Measurements from ENCODE around the gene MRPL34. TPM values are rescaled to one million over a fixed set of nuclear protein-coding genes. Genes with fewer than 3 reads are reported as not detected.

MRPL34 gene
- total and polyA plus RNA-seq, 4 donors, result 22.3 to 137 (median 93.4) TPM

DNA sequence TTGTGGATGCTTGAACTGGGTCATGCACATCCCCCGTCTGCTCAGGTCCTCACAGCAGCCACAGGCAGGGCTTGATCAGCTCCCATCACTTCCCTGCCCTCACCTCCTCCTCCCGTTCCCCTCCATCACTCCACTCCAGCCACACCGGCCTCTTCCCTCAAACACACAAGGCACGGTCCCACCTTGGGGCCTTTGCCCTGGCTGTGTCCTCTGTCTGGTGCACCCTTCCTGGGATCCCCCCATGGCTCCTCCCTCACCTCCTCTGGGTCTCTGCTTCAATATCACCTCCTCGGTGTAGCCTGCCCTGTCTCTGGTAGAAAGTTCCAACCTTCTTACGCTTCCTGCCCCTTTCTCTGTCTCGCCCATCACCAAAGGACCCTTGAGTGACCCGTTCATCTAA, 47.7 kb downstream of the MRPL34 start:
- Histone ChIP-seq H3K27ac (ENCODE audit: low read depth in 1 of 2, low read length in 1 of 2) (no peak overlapping the region), H3K4me3 (no peak overlapping the region), H3K36me3 (ENCODE audit: control insufficient read depth in 4 of 4, insufficient read depth in 4 of 4, low read length in 4 of 4) (no peaks in the 10 kb centered on the region), H3K4me1 (ENCODE audit: control insufficient read depth in 5 of 5, insufficient read depth in 5 of 5, low read length in 5 of 5) (peaks cover 0 to 21% (median 0%) of the 10 kb centered on the region in 5 donors), H3K27me3 (ENCODE audit: control insufficient read depth in 3 of 3, insufficient read depth in 3 of 3, low read length in 2 of 3) (peaks cover 0 to 4% (median 0%) of the 10 kb centered on the region in 3 donors), H3K9me3 (ENCODE audit: control insufficient read depth in 4 of 4, insufficient read depth in 3 of 4, low read length in 3 of 4) (no peaks in the 10 kb centered on the region), H3K9ac (ENCODE audit: insufficient read depth in 1 of 2, low read length in 2 of 2) (no peak overlapping the region)
- DNase-seq, result no peak
- TF ChIP-seq, protein P1, sequence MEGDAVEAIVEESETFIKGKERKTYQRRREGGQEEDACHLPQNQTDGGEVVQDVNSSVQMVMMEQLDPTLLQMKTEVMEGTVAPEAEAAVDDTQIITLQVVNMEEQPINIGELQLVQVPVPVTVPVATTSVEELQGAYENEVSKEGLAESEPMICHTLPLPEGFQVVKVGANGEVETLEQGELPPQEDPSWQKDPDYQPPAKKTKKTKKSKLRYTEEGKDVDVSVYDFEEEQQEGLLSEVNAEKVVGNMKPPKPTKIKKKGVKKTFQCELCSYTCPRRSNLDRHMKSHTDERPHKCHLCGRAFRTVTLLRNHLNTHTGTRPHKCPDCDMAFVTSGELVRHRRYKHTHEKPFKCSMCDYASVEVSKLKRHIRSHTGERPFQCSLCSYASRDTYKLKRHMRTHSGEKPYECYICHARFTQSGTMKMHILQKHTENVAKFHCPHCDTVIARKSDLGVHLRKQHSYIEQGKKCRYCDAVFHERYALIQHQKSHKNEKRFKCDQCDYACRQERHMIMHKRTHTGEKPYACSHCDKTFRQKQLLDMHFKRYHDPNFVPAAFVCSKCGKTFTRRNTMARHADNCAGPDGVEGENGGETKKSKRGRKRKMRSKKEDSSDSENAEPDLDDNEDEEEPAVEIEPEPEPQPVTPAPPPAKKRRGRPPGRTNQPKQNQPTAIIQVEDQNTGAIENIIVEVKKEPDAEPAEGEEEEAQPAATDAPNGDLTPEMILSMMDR (IDR thresholded peaks at IDR 0.05; ENCODE audit: control extremely low read depth, extremely low read depth), result no peak
- no peak for ATAC-seq (ENCODE audit: insufficient read depth, low FRiP score)
- 79 to 91% methylated on average over 8 of the region's 8 CpGs for WGBS, 2 donors

Other genes starting within 250 kb of the MRPL34 start
- gene HAUS8, start 230.4 kb upstream of the MRPL34 start, total RNA-seq, result 1 to 10 TPM; 8.4 to 8.5 TPM
- gene HAUS8, start 230.4 kb upstream of the MRPL34 start, polyA plus RNA-seq, result 10 to 100 TPM in 1 of 2 donors, 1 to 10 TPM in 1; 6.1 to 13.8 TPM
- gene MYO9B, start 230.1 kb upstream of the MRPL34 start, total RNA-seq, result 100 to 1,000 TPM in 1 of 2 donors, 10 to 100 TPM in 1; 44.3 to 121 TPM
- 10 to 100 TPM; 95.2 to 99.2 TPM for gene MYO9B, start 230.1 kb upstream of the MRPL34 start, polyA plus RNA-seq
- gene USE1, start 90.5 kb upstream of the MRPL34 start, total RNA-seq, result 10 to 100 TPM; 22.0 to 33.5 TPM
- 10 to 100 TPM; 36.2 to 60.1 TPM for gene USE1, start 90.5 kb upstream of the MRPL34 start, polyA plus RNA-seq
- gene OCEL1, start 79.6 kb upstream of the MRPL34 start, total RNA-seq, result 10 to 100 TPM in 1 of 2 donors, 1 to 10 TPM in 1; 9.1 to 39.5 TPM
- 10 to 100 TPM; 19.4 to 31.1 TPM for gene OCEL1, start 79.6 kb upstream of the MRPL34 start, polyA plus RNA-seq
- 10 to 100 TPM; 26.1 to 65.5 TPM for gene NR2F6, start 60.0 kb upstream of the MRPL34 start, total RNA-seq
- 10 to 100 TPM; 26.8 to 28.0 TPM for gene NR2F6, start 60.0 kb upstream of the MRPL34 start, polyA plus RNA-seq
- gene USHBP1, start 41.1 kb upstream of the MRPL34 start, total RNA-seq, result 10 to 100 TPM; 11.8 to 12.3 TPM
- gene USHBP1, start 41.1 kb upstream of the MRPL34 start, polyA plus RNA-seq, result 10 to 100 TPM in 1 of 2 donors, 1 to 10 TPM in 1; 6.2 to 11.4 TPM
- 10 to 100 TPM; 52.4 to 75.1 TPM for gene BABAM1, start 38.4 kb upstream of the MRPL34 start, total RNA-seq
- gene BABAM1, start 38.4 kb upstream of the MRPL34 start, polyA plus RNA-seq, result 10 to 100 TPM; 61.8 to 65.1 TPM
- gene ANKLE1, start 24.0 kb upstream of the MRPL34 start, total RNA-seq, result 1 to 10 TPM in 1 of 2 donors, under 1 TPM in 1; 0.95 to 1.6 TPM
- 1 to 10 TPM in 1 of 2 donors, under 1 TPM in 1; 0.43 to 1.1 TPM for gene ANKLE1, start 24.0 kb upstream of the MRPL34 start, polyA plus RNA-seq
- gene ABHD8, start 2.4 kb upstream of the MRPL34 start, total RNA-seq, result 10 to 100 TPM; 12.8 to 23.0 TPM
- gene ABHD8, start 2.4 kb upstream of the MRPL34 start, polyA plus RNA-seq, result 10 to 100 TPM; 14.9 to 15.4 TPM
- 10 to 100 TPM; 16.1 to 40.7 TPM for gene DDA1, start 3.7 kb downstream of the MRPL34 start, total RNA-seq
- gene DDA1, start 3.7 kb downstream of the MRPL34 start, polyA plus RNA-seq, result 10 to 100 TPM; 60.2 to 66.5 TPM
- gene ANO8, start 29.0 kb downstream of the MRPL34 start, total RNA-seq, result 10 to 100 TPM in 1 of 2 donors, 1 to 10 TPM in 1; 7.1 to 22.5 TPM
- gene ANO8, start 29.0 kb downstream of the MRPL34 start, polyA plus RNA-seq, result 1 to 10 TPM; 7.1 to 8.8 TPM
- 10 to 100 TPM; 22.2 to 24.1 TPM for gene GTPBP3, start 31.7 kb downstream of the MRPL34 start, total RNA-seq
- 10 to 100 TPM; 13.3 to 14.2 TPM for gene GTPBP3, start 31.7 kb downstream of the MRPL34 start, polyA plus RNA-seq
- gene PLVAP, start 71.5 kb downstream of the MRPL34 start, total RNA-seq, result 10 to 100 TPM in 1 of 2 donors, 1 to 10 TPM in 1; 6.4 to 29.1 TPM
- gene PLVAP, start 71.5 kb downstream of the MRPL34 start, polyA plus RNA-seq, result 10 to 100 TPM; 22.6 to 55.0 TPM
- under 1 TPM in 1 of 2 donors, not detected in 1; 0.74 TPM for gene CCDC194, start 88.3 kb downstream of the MRPL34 start, total RNA-seq
- under 1 TPM; 0.13 to 0.37 TPM for gene CCDC194, start 88.3 kb downstream of the MRPL34 start, polyA plus RNA-seq
- gene BST2, start 99.8 kb downstream of the MRPL34 start, total RNA-seq, result 10 to 100 TPM; 49.8 to 71.3 TPM
- 100 to 1,000 TPM in 1 of 2 donors, 10 to 100 TPM in 1; 48.2 to 179 TPM for gene BST2, start 99.8 kb downstream of the MRPL34 start, polyA plus RNA-seq
- 10 to 100 TPM; 28.5 to 66.9 TPM for gene MVB12A, start 114.2 kb downstream of the MRPL34 start, total RNA-seq
- gene MVB12A, start 114.2 kb downstream of the MRPL34 start, polyA plus RNA-seq, result 10 to 100 TPM; 59.6 to 62.1 TPM
- gene TMEM221, start 142.8 kb downstream of the MRPL34 start, total RNA-seq, result under 1 TPM; 0.12 to 0.57 TPM
- under 1 TPM; 0.06 to 0.08 TPM for gene TMEM221, start 142.8 kb downstream of the MRPL34 start, polyA plus RNA-seq
- gene NXNL1, start 155.1 kb downstream of the MRPL34 start, total RNA-seq, result not detected
- gene NXNL1, start 155.1 kb downstream of the MRPL34 start, polyA plus RNA-seq, result not detected
- gene SLC27A1, start 164.7 kb downstream of the MRPL34 start, total RNA-seq, result 10 to 100 TPM; 25.4 to 26.9 TPM
- gene SLC27A1, start 164.7 kb downstream of the MRPL34 start, polyA plus RNA-seq, result 10 to 100 TPM; 12.2 to 15.8 TPM
- gene PGLS, start 205.8 kb downstream of the MRPL34 start, total RNA-seq, result 100 to 1,000 TPM in 1 of 2 donors, 10 to 100 TPM in 1; 63.2 to 109 TPM
- 100 to 1,000 TPM; 107 to 122 TPM for gene PGLS, start 205.8 kb downstream of the MRPL34 start, polyA plus RNA-seq
- gene COLGALT1, start 249.8 kb downstream of the MRPL34 start, total RNA-seq, result 100 to 1,000 TPM in 1 of 2 donors, 10 to 100 TPM in 1; 39.9 to 129 TPM
- 100 to 1,000 TPM in 1 of 2 donors, 10 to 100 TPM in 1; 63.3 to 107 TPM for gene COLGALT1, start 249.8 kb downstream of the MRPL34 start, polyA plus RNA-seq